Right lobe of liver (tissue), 6 donors: Measurements from ENCODE around the gene HCLS1. TPM values are rescaled to one million over a fixed set of nuclear protein-coding genes. Genes with fewer than 3 reads are reported as not detected.
A peak's percentile ranks its signal among the peaks of the same experiment; 100 is the strongest.
"Not testable (repeated sequence)": the region's sequence is repeated elsewhere in the genome, so short reads cannot be mapped to it uniquely, and the experiment has no call there.

Source experiments
- ATAC-seq, 4 donors: fragments of 200-7000 bp; cut with Tn5 transposase; one replicate each; pipeline ENCODE4 v1.9.1; 2020; ENCODE audit warnings: mild to moderate bottlenecking in 4 of 4, moderate library complexity in 4 of 4
- DNase-seq, 3 donors: peaks; one replicate each; pipeline ENCODE4 v3.0.0-alpha.2; 2020
- H3K27ac ChIP-seq, 3 donors: fragments of 200-600 bp; one replicate each; pipeline ENCODE4 v1.8.0; 2022
- H3K27me3 ChIP-seq, 2 donors: fragments of 200-600 bp; one replicate each; pipeline ENCODE4 v1.8.0; 2022
- H3K36me3 ChIP-seq, 4 donors: fragments of 200-600 bp; sonication (generic) in 1 of 4; one replicate each; pipeline versions ENCODE4 v1.5.1 to v1.8.0; 2017 to 2022; ENCODE audit warnings: control low read depth in 1 of 4
- H3K4me1 ChIP-seq, 4 donors: fragments of 200-600 bp; sonication (generic) in 1 of 4; one replicate each; pipeline versions ENCODE4 v1.5.1 to v1.8.0; 2017 to 2022; ENCODE audit warnings: control low read depth in 1 of 4
- H3K4me3 ChIP-seq, 3 donors: fragments of 200-600 bp; one replicate each; pipeline ENCODE4 v1.8.0; 2022
- H3K9me3 ChIP-seq, 4 donors: fragments of 200-600 bp; sonication (generic) in 1 of 4; one replicate each; pipeline versions ENCODE4 v1.5.1 to v1.8.0; 2017 to 2022; ENCODE audit warnings: control low read depth in 1 of 4
- POLR2A ChIP-seq: fragments of 450-650 bp; IDR thresholded peaks from one replicate; pipeline ENCODE4 v1.6.1; 2017; ENCODE audit warnings: antibody characterized with exemption, mild to moderate bottlenecking
- WGBS: methylation state at CpG from one replicate; pipeline ENCODE4 v1.1.6; 2018; ENCODE audit warnings: low coverage, low lambda C conversion rate; ENCODE audit not compliant: insufficient coverage; ENCODE audit errors: missing lambda C conversion rate; 5-methylcytosine and 5-hydroxymethylcytosine counted together
- intact Hi-C, 2 donors: fragments of 100-400 bp; cut with DNase I; formaldehyde crosslinking; loops; one replicate each; pipeline versions ENCODE4 v1.11.2 to v1.14.1; 2022
- total RNA-seq, 6 experiments: library from RNA; depleted of rRNA in 2 of 6; stranded (reverse); fragments of >200 nt in 2 of 6; fragmentation: NEBNext Ultra II Directional in 3 of 6; extraction: Animal tissue kit (Norgen Biotek cat#: 25700) in 3 of 6; gene quantifications; one replicate each; pipeline versions ENCODE4 v1.1.0 to v1.2.4, GENCODE V29; 2016 to 2023
- TF ChIP-seq, protein P1 (sequence below), 4 donors: fragments of 200-600 bp in 3 of 4; fragments of 450-650 bp in 1 of 4; IDR thresholded peaks; one replicate each; pipeline versions ENCODE4 v1.5.1 to v1.8.0; 2016 to 2022; ENCODE audit warnings: antibody characterized with exemption in 4 of 4, mild to moderate bottlenecking in 2 of 4
- donor health status: DM: no; HTN: yes; CAD: no.
- donor health status: DM: no; HTN: no; CAD: no.
- donor health status: DM: no; HTN: no; CAD: no.
- donor health status: DM: no; HTN: yes; CAD: no.
- donor health status: DM: no; HTN: yes; CAD: no.

HCLS1 gene
- total RNA-seq, 6 experiments from 2014 or later: 13.7 to 20.4 (median 16.9) TPM

DNA sequence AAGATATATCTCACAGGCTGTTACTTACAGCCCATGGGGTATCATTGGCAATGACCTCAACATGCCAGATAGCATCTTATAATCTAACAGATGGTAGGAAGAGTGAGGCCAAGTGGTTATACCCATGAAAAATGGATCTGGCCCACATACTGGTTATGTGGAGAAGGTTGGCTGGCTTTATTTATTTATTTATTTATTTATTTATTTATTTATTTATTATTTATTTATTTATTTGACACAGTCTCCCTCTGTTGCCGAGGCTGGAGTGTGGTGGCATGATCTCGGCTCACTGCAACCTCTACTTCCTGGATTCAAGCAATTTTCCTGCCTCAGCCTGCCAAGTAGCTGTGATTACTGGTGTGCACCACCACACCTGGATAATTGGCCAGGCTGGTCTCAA is 55.9 kb downstream of the HCLS1 start:
- intact Hi-C loops: no loop called here
- WGBS: 100% methylated on average over 1 of the region's 2 CpGs
- Histone ChIP-seq H3K36me3 (no peaks in the 10 kb centered on the region), H3K9me3 (no peaks in the 10 kb centered on the region), H3K27ac (no peak overlapping the region), H3K4me3 (no peak overlapping the region), H3K27me3 (no peaks in the 10 kb centered on the region), H3K4me1 (no peaks in the 10 kb centered on the region)
- ATAC-seq (no peak), DNase-seq (no peak)
- TF ChIP-seq POLR2A: no peak
- TF ChIP-seq, protein P1, sequence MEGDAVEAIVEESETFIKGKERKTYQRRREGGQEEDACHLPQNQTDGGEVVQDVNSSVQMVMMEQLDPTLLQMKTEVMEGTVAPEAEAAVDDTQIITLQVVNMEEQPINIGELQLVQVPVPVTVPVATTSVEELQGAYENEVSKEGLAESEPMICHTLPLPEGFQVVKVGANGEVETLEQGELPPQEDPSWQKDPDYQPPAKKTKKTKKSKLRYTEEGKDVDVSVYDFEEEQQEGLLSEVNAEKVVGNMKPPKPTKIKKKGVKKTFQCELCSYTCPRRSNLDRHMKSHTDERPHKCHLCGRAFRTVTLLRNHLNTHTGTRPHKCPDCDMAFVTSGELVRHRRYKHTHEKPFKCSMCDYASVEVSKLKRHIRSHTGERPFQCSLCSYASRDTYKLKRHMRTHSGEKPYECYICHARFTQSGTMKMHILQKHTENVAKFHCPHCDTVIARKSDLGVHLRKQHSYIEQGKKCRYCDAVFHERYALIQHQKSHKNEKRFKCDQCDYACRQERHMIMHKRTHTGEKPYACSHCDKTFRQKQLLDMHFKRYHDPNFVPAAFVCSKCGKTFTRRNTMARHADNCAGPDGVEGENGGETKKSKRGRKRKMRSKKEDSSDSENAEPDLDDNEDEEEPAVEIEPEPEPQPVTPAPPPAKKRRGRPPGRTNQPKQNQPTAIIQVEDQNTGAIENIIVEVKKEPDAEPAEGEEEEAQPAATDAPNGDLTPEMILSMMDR (IDR thresholded peaks at IDR 0.05): no peak

DNA sequence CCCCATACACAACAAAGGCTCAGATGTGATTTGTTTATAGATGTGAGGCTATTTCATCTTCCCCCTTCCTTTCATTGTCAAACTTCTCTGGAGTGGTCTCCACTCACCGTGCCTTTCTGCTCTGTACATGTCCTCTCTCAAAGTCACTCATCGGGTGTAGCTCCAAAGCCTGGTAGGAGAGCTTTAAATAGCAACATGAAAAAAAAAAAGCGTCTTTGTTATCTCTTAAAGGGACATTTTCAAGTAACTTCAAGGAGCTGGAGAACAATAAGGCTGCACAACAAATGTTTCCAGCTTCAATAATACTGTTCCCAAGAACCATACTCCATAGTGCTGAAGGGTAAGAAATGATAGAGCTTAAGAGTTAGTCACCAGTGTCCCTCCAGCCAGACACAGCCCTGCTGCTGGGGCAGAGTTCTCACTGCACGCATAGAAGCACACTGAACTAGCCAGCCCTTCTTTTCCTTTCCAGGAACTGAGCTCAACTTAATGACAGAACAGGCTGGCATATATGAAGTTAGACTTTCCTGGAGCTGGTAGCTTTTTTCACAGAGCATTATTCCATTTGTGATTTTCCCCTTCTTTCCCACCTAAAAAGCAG is 59.4 kb downstream of the HCLS1 start:
- 50% methylated on average over 4 of the region's 4 CpGs for WGBS
- ATAC-seq: no peak
- H3K9me3 ChIP-seq: no peaks in the 10 kb centered on the region
- no peak for DNase-seq
- H3K4me3 ChIP-seq: no peak overlapping the region
- H3K36me3 ChIP-seq: no peaks in the 10 kb centered on the region
- H3K4me1 ChIP-seq: peaks cover 0 to 1% (median 0%) of the 10 kb centered on the region in 4 donors
- H3K27me3 ChIP-seq: no peaks in the 10 kb centered on the region
- intact Hi-C loops: no loop called here
- H3K27ac ChIP-seq: no peak overlapping the region
- TF ChIP-seq, protein P1 (IDR thresholded peaks at IDR 0.05): no peak
- TF ChIP-seq POLR2A: no peak

DNA sequence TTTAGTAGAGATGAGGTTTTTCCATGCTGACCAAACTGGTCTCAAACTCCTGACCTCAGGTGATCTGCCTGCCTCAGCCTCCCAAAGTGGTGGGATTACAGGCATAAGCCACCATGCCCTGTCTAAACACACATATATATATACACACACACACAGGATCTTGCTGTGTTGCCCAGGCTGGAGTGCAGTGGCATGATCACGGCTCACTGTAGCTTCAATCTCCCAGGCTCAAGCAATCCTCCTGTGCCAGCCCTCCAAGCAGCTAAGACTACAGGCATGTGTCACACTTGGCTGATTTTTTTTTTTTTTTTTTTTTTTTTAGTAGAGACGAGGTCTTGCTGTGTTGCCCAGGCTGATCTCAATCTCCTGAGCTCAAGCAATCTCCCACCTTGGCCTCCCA is 60.8 kb downstream of the HCLS1 start:
- H3K27me3 ChIP-seq, H3K27ac ChIP-seq, ATAC-seq, intact Hi-C loops, H3K36me3 ChIP-seq, H3K4me3 ChIP-seq, H3K9me3 ChIP-seq, DNase-seq: not testable (repeated sequence)
- H3K4me1 ChIP-seq: peaks cover 0 to 15% (median 3%) of the 10 kb centered on the region in 4 donors
- WGBS: 100% methylated on average over 1 of the region's 2 CpGs

DNA sequence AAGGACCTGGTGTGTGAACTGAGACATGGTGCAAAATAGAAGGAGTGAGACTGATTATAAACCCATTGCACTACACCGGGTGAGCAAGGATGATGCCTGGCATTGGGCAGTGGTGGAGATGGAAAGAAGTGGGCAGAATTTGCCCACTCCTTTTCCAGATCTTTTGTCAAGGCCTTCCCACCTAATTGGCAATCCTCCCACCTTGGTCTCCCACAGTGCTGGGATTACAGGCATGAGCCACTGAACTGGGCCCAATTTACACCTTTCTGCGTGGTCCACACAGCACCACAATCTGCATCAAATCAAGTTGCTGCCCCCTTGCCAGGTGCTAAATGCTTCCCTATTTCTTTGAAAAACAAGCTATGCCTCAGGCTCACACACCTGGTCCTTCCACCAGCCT is 62.1 kb downstream of the HCLS1 start:
- 90% methylated on average over 1 of the region's 2 CpGs for WGBS
- DNase-seq: no peak
- TF ChIP-seq, protein P1 (IDR thresholded peaks at IDR 0.05): no peak
- no peak for TF ChIP-seq POLR2A
- H3K36me3 ChIP-seq: no peaks in the 10 kb centered on the region
- H3K9me3 ChIP-seq: no peaks in the 10 kb centered on the region
- peaks cover 0 to 29% (median 7%) of the 10 kb centered on the region in 4 donors for H3K4me1 ChIP-seq
- H3K27ac ChIP-seq: no peak overlapping the region
- H3K27me3 ChIP-seq: no peaks in the 10 kb centered on the region
- no peak for ATAC-seq
- intact Hi-C loops: no loop called here
- H3K4me3 ChIP-seq: no peak overlapping the region

DNA sequence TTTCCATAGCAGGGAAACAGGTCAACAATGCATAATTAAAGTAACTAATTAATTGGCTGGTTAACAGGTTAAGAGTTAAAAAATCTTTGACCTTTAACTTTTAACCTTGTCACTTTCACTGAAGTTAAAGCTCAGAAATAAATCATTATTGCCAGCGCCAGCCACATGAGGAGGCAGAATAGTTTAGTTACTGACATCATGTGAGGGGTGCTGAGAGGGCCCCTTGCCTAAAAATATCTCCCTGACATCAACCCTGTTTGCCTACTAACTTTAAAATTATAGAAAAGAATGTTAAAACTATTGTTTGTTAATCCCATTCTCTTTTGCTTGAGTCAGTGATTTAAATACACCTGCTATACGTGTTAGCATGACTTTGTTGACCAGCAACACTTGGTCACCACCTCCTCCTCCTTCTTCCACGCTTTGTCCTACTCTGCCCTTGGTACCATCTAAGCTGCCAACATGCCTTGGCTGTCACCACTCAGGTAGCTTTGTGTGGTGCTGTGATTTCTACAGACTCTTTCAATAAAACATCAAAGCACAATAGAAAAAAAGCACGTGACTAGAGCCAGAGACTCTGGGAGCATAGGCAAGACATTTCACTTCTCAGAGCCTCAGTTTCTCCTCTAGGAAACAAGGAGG is 64.8 kb downstream of the HCLS1 start:
- 53% methylated on average over 4 of the region's 4 CpGs for WGBS

More for the DNA sequence above, 64.8 kb downstream of the HCLS1 start:
- H3K36me3 ChIP-seq: no peaks in the 10 kb centered on the region
- intact Hi-C loops: no loop called here
- H3K27ac ChIP-seq: peak overlapping the region in 1 of 3 donors; percentile 48
- H3K27me3 ChIP-seq: no peaks in the 10 kb centered on the region
- H3K4me1 ChIP-seq: peaks cover 0 to 38% (median 7%) of the 10 kb centered on the region in 4 donors
- no peaks in the 10 kb centered on the region for H3K9me3 ChIP-seq
- TF ChIP-seq, protein P1 (IDR thresholded peaks at IDR 0.05): no peak
- TF ChIP-seq POLR2A: no peak
- no peak for DNase-seq
- no peak for ATAC-seq
- H3K4me3 ChIP-seq: no peak overlapping the region
